GM18498 (cell line): ENCODE measurements around the gene TANGO2.

Source experiments
- ATAC-seq: cut with Tn5 transposase; IDR thresholded peaks from one replicate; pipeline ENCODE4 v1.9.1; 2021; ENCODE audit warnings: mild to moderate bottlenecking, moderate library complexity; ENCODE audit not compliant: unreplicated experiment

Gene TANGO2

DNA sequence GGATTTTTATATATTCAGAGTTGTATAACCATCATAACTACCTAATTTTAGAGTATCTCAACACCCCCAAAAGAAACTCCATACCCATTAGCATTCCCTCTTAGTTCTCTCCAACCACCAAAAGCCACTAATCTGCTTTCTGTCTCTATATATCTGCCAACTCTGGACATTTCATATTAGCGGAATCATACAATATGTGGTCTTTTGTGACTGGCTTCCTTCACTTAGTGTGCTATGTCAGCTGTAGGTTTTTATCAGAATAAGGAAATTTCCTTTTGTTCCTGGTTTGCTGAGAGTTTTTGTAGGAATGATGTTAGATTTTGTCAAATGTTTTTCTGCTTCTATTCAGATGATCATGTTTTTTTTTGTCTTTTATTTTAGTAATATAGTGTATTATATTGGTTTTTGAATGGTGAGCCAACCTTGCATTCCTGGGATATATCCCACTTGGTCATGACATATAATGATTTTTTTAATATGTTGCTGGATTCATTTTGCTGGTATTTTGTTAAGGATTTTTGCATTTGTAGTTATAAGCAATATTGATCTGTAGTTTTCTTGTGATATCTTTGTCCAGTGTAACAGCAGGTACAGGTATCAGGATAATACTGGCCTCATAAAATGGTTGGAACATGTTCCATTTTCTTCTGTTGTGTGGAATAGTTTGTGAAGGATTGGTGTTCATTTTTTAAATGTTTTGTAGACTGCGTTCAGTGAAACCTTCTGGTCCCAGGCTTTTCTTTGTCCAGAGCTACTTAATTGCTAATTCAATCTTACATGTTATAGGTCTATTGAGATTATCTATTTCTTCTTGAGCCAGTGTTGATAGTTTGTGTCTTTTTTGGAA is 75.9 kb downstream of the TANGO2 start:
- ATAC-seq, result no peak

DNA sequence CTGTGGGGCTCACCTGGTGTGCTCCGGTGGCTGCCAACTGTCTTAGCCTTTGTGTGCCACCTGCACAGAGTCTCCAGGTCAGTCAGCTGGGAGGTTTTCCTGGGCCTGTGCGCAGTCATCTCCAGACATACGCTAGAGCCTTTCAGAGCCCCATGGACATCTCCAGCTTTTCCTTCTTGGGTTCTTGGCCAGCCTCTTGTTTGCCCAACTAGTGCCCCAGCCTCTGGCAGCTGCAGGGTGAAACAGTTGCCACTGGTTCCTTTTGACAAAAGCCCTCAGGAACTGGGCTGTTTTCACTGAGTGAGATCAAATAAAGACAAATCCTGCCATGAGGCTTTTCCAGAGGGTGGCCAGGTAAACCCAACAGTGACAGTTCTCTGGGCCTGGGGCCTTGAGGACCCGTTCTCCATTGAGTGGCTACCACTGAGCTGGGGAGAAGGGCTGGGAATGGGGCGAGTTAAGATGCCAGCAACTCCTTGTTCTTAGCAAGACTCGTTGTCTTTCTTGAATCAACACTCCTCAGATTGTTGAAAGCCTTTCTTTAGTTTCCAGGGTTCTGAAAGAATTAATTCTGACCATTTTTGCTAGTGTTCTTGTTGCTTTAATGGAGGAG is 78.3 kb downstream of the TANGO2 start:
- ATAC-seq, result no peak

DNA sequence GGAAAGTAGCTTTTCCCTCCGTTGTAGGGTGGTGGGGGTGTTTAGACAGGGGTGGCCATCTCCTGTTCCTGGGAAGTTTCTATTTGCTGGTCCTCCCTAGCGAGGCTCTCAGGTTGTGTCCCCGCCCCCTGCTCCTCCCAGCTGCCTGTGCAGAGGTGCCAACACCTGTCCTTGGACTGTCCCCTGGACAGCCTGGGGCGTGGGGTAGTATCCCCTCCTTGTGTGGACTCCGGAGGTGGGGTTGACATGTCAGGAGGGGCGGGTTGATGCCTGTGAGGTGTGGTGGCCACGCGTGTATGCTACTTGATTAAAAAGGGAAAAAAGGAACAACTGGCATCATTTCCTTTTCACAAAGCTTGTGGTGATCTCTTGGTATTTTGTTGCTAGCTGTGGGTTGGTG is 80.7 kb downstream of the TANGO2 start:
- ATAC-seq, result no peak

DNA sequence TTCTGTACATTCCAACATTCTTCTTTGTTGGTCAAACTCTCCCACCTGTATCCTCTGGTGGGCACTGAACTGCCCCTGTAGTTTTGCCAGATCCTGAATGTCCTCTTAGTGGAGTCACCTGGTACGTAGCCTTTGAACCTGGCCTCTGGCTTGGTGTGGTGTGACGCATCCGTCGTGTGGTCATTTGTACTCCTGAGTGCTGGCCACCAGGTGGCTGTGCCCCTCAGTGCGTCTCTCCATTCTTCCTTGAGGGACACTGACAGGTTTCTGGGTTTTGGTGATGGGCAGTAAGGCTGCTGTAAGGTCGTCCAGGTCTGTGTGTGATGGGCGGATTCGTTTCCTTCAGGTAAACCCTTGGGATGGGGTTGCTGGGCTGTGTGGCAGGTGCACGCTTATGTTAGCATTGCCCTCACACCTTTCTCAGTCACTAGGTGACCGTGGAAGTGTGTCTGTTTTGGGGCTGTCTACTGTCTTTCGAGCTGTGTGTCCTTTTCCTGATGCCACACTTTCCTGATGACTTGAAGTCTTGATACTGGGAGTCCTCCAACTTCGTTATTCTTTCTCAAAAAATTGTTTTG is 81.4 kb downstream of the TANGO2 start:
- no peak for ATAC-seq

DNA sequence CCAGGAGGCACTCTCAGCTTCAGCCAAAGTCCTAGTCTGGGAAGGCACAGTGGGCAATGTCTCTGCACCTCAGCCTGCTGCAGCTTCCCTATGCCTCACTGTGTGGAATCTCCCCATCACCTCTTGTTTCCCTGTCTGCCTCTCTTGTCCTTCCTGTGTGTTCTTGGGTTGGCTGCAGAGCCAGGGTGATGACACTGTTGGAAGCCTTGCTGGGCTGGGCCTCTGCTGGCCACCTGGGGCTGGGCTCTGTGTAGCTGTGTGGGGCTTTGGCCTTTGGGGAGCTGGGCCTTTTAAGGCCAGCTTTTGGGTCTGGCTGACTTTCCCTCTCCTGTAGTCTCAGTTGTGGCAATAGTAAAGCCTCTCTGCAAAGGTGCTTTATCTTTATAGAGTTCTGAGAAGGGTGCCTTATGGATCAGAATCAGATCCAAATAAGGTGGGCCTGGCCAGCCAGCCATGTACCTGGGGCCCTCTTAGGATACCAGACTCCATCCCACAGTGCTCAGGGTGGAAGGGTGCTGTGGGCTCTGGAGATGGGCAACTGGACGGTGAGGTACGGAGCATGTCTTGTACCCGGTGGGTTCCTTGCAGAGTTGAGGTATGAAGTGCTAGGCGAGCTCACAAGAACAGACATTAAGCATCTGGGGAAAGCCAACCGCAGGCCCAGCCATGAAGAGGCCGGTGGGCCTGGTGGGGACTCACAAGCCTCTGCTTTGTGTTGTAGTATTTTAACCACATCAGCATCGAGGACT is 84.7 kb downstream of the TANGO2 start:
- ATAC-seq, result no peak

DNA sequence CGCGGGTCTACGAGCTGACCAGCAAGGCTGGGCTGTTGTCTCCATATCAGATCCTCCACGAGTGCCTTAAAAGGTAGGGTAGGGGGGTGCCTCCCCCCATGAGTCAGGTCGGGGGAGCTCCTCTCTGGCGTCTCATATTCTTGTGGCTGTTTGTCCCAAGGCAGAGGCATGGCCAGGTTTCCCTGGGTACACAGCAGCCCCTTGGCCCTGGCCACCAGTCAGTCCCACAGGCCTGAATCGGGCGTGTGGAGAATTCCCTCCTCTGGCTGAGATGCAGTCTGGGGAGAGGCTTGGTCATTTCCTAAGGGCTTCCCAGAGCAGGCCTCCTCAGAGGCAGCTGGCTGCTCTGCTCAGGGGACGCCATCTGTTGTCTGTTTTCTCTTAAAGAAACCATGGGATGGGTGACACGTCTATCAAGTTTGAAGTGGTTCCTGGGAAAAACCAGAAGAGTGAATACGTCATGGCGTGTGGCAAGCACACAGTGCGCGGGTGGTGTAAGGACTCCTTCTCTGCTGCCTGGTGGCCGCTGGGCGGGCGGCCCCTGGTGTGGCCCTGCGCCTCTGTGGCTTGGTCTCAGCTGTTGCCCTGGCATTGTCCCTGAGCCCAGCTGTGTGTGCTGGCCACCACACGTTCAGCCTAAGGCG is 85.4 kb downstream of the TANGO2 start:
- no peak for ATAC-seq

DNA sequence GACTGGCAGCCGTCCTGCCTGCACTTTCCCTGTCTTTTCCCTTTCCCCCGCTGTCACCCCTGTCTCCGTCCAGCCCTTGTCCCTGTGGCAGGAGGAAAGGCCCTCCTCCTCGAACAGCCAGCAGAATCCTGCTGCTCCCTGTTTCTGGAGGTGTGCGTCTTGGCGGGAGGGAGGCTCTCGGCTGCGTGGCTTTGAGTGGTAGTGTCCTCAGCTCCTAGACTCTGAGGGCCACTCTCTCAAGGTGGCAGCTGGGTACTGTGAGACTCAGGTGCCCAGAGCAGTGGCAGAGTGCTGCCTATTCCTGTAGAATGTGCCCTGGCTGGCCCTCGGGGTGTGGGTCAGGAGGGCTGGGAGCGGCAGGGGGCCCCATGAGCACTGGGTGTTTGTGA is 85.9 kb downstream of the TANGO2 start:
- ATAC-seq, result no peak

DNA sequence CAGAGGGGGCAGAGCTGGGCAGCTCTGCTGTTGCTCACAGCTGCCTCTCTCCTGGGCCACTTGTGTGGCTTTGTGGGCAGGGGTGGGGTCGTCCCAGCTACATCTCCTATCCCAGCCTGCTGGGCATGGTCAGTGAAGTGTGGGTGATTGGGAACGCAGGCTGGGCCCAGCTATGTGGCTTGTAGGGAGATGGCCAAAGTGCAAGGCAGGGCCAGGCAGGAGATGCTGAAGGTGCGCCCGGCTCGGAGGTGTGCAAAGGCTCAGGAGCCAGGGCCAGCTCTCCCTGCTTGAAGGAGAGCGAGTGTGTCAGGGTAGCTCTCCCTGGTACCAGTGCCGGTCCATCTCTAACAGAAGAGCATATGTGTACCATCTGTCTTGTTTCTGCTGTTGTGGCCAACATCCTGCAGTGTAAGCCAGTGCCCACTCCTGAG is 86.6 kb downstream of the TANGO2 start:
- no peak for ATAC-seq

DNA sequence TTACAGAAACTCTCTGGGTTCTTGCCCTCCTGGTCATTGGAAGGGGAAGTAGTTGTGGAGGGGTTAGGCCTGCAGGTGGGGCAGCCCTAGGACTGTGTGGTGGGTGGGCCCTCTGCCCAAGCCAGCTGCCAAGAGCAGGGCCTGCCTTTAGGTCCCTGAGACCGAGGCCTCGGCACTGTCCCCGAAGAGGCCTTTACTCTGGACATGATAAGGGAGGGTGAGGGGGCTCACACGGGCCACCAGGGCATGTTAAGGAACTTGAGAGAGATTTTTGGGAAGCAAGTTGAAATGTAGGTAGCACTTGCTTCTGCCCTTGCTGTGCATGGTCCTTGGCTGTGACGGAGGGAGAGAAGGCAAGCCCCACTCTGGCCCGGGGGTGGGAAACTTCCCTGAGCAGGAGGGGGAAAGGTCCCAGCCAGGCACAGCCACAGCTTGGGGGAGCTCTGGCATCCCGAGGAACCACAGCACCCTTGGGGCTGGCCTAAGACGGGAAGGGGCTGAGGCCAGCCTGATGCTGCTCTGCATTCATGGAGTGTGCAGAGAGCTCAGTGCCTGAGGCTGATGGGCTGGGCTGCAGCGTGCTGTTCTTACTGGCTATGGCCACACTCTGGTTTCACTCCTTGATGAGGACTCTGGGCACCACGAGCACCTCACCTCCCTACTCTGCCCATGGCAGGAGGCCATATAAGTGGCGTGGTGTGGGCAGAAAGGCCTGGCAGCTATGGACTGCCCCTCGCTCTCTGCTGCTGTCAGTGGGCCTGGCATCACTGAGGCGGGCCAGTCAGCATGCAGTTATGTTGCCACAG is 87.2 kb downstream of the TANGO2 start:
- no peak for ATAC-seq

DNA sequence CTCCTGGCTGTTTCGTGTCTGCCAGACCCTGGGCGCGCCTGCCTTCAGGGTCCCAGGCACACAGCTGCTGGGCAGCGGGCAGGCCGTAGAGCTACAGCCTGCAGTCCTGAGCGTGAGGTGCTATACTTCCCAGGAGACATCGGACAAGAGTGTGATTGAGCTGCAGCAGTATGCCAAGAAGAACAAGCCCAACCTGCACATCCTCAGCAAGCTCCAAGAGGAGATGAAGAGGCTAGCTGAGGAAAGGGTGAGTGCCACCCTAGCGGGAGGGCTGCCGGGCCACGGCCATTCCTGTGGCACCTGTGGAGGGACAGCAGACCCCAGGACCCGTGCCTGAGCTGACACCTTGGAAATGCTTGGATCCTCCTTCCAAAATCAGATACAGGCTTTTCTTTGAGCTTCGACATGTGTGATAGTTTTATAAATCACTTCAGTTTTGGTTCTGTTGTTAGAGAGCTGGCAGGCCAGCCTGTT is 87.9 kb downstream of the TANGO2 start:
- no peak for ATAC-seq

DNA sequence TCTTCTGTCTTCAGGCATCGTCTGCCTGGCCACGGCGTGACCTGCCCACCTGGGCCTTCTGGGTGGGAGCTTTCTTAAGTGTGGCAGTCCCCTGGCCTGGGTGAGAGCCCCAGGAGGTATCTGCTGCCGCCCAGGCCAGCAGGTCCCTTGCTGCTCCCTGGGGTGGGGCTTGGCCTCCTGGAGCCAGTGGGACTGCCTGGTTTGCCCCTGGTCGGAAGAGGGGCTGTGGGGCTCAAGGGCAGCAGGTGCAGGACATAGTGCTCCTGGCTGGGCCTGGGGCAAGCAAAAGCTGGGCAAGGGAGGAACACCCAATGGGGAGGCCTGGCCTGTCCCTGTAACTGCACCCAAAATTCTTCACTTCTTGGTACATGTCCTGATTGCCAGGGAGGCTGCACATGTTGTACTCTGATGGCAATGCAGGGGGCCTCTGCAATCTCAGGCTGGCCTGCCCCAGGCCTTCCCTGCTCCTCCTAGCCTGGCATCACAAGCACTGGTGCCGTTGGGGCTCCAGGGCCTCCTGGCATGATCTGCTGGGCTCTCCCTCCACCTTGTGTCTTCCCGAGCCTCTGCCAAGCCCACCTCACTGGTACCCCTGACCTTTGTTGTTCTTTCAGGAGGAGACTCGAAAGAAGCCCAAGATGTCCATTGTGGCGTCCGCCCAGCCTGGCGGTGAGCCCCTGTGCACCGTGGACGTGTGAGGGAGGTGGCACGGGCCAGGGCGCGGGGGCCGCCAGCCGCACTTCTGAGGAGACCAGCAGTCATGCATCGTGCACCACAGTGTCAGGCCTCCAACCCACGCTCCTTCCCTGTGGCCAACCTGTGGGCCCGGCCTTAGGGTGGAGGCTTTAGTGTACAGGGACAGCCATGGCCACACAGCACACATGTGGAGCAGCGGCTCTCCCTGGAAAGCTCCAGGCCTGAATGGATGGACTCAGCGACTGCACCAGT is 88.8 kb downstream of the TANGO2 start:
- ATAC-seq, result no peak

DNA sequence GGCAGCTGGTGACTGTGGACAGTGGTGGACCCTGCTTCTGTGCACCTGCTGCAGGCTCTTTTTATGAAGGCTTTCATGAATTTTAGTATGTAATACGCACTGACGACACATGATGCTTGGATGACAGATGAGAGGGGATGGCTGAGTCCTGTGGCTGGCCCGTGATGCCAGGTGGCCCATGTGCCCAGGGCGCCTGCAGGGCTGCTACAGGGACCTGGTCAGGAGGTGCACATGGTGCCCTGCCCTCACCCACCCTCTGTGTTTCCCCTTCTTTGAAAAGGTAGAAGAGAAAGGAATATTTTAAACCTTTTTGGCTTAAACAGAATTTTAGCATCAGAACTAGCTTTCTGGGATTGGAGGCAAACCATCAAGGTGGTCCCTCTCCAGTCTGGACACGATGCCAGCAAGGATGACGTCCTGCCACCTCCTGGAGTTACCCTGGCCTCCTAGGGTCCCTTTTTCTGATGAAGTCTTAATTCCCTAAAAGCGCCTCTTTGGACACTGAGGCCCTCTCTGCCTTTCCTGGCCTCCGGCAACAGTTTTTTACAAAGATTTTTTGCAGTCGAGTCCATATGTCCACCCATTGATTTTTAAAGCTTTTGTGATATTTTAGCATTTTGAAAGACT is 89.6 kb downstream of the TANGO2 start:
- no peak for ATAC-seq

DNA sequence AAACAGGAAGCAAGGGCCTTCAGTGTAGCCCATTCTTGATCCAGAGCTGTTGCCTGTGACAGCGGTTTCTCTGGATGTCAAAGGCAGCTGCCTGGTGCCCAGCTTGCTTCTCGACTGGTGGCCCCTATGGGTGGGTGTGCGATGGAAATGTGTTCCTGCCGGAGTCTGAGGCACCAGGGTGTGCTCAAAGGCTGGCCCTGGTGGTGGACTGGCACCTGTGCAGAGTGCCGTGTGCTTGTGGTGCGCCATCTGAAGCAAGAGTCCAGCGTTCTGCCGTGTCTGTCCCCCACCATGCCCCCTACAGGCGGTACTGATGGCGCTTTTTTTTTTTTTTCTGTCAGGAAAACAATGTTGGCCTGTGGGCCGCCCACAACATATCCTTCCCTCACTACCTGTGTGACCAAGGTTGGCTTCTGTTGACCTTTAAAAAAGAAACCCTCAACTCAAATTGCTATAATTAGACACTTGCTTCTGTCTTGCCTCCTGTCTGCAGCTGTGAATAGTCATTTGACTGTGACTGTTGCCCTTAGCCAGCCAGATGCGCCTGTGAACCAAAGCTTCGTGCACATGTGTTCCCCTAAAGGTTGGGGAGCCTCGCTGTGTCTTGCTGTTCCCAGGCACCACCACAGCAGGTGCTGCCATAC is 90.3 kb downstream of the TANGO2 start:
- no peak for ATAC-seq

DNA sequence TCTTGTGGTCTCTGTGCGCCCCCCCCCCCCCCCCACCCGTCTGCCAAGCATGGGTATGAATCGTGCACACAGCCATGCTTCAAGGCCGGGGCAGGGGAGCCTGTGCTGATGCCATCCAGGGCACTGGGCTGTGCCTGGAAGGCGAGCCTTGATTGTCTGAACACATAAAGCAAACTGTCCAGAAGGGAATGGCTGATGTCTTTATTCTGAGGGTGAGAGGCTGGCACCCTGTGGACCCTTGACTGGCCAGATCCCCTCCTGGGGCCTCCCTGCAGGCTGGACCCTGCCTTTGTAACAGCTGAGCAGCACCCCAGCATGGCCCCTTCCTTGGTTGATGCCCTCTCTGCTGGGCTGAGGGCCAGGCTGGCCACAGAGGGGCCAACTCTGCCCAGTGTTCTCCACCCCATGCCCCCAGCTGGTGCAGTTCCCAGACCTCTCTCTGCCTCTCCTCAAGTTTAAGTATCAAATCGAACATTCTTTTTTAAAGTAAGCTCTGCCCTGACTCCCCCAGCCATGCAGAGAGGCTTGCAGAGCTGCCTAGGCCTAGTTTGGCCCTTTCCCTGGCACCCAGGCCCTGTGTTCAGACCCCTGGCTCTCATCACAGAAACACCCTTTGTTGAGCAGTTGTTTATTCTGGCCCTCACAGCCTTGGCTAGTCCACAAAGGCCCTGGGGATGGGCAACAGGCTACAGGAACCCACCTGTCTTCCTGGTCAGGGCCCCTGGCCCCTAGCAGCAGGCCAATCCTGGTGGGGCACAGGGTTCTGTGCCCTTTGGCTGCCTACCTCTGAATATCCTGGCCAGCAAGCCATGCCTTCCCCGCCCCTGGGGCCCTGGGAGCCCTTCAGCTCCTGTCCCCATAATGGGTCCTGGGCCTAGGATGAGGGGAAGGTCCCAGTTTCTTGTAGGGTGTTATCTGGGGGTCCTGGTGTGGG is 91.0 kb downstream of the TANGO2 start:
- no peak for ATAC-seq

DNA sequence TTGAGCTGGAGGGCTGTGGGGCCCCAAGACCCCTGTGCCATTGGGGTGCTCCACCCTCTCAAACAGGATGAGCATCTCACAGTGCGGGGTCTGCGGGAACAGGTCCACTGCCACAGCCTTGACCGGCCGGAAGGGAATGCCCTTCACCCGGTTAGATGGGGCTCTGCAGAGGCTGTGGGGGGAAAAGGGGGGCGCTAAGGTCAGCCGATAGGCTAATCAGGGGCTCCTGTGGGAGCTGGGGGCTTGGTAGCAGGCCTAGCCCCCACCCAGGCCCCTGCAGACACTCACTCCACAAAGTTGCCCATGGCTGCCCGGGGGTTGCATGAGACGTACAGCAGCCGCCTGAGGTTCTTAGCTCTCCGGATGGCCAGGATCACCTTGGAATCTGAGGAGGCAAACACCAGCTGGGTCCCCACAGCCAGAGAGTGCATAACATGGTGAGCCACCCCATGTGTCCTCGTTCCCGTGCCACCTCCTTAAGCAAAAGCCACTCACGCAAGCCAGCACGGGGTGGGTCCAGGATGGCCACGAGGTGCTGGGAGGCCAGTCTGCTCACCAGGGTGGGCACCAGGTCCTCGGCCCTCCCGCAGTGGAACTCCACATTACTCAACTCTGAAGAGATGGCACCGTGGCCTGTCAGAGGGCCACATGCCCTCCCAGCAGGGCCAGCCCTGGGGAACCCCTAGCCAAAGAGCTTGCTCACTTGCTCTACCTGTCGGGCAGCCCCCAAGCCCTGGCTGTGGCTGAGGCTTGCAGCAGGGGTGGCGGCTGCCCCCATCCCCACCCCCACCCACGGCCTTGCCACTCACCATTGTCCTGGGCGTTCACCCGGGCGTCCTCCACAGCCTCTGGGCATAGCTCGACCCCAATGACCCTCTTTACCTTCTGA is 92.0 kb downstream of the TANGO2 start:
- no peak for ATAC-seq
